Measurements from ENCODE around the gene LILRA5. TPM values are rescaled to one million over a fixed set of nuclear protein-coding genes. Genes with fewer than 3 reads are reported as not detected.
"Not testable (repeated sequence)": the region's sequence is repeated elsewhere in the genome, so short reads cannot be mapped to it uniquely, and the experiment has no call there.

The LILRA5 gene
- under 1 TPM; 0.23 to 0.62 (median 0.31) TPM for polyA plus RNA-seq (ENCODE audit: insufficient read length in 3 of 3)

DNA sequence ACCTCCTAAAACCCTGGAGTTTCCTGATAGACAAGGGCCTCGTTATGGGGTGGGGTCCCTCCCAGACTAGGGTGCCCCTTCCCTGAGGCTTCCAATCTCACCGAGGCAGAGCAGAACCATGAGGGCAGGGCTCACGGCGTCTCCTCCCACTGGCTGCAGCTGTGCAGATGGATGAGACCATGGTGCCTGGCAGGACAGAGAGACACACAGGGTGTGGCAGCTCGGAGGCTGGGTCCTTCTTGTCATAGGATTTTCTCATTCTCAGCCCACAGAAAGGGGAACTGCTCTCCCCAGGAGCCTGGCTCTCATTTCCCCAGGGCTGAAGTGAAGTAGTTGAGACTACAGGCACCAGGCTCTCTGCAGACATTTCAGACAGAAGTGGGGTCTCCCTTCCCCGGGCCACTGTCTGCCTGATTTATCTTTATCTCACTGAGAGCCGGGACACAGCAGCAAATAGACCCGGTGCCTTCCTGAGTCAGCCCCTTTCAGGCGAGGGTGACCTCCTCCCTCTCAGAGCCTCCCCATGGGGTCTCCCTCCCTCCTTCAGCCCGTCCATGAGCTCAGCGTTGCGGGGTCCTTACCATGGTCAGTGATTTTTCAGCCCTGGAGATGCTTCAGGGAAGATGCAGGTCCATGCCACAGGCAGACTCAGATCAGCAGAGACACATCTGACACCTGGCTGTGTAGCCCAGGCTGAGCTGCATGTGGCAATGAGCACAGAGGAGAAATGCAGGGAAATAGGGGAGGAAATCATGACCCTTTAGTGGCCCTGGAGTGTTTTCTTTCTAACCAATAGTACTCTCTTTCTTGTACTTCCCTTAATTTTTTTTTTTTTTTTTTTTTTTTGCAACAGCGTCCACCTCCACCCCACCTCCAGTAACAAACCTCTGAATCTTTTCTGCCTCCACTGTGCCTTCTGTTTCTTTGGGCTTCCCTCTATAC lies at the start of gene LILRA5:
LILRA5 (minus strand) TSS at position 731 of the 942 bp plus-strand sequence; CDS start at position 584, 147 bp downstream.
- no peak for DNase-seq (ENCODE audit: low read depth in 3 of 3, low spot score in 2 of 3)

DNA sequence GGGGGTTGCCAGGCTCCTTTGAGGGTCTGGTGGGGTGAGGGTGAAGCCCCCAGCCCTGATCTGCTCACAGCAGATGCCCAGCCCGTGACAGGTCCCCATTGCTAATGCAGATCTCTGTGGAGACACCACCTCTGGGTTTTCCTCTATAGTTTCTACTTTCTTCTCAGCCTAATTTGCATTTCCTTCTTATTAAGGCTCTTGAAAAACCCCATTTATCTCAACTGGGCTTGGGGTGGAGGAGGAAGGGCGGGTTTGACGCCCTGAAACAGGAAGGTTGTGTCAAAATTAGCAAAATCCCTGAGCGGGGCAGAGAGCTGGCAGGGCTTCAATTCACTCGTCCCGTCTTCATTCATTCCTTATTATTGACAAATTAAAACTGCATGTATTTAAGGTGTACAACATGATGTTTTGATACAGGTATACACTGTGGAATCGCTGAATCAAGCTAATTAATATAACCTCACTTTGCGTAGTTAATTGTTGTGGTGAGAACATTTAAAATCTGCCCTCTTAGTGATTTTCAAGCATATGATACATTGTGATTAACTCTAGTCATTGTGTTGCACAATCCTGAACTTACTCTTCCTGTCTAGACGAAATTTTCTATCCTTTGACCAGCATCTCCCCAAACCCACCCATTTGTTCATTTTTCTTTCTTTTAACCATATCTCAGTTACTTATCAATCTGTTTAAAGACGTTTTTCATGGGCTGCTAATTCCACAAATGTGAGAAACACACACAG lies 48.9 kb upstream of the LILRA5 start:
- not testable (repeated sequence) for DNase-seq (ENCODE audit: low read depth in 3 of 3, low spot score in 2 of 3)

DNA sequence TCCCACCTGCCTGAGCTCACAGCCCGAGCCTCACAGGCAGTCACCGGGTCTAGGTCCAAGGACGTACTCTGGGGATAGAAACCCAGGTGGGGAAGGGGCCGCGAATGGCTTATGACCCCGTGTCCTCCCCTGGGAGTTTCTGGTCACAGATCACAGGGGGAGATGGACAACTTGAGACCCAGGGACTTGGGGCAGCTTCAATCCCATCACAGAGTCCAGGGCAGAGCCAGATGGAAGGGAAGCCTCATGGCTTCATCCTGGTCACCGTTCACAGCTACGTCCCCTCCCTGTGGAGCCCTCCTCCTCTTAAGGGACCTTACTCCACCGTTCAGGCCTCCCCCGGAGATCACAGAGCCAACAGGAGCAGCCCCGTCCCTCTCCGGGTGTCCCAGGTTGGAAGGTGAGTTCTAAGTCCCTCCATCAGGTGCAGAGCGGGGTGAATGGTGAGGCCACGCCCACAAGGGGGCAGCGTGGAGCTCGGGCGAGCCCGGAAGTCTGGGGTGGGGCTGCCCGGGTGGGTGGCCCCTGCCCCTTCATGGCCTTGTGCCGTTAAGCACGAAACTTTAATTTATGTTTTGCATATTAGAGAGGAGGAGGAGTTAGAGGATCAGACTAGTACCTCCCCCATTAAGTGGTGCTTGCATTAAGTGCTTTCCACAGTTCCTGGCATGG lies 46.3 kb upstream of the LILRA5 start:
- not testable (repeated sequence) for DNase-seq (ENCODE audit: low read depth in 3 of 3, low spot score in 2 of 3)

DNA sequence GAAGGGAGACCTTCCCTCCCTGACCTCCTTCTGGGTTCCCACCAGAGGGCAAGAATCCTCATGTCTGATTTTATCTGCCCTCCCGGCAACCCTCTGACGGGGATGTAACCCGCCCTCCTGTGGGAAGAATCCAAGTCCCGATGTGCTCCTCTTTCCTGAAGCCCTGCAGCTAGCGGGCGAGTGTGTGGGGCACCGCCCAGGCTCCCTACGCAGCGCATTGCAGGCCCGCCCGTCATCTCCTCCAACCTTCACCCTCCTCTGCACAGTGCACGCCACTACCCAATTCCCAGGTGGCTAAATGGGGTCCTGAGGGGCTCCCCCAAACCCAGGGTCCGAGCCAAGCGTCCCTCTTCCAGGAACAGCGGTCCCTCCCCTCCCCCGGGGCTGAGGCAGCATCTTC lies 44.4 kb upstream of the LILRA5 start:
- DNase-seq (ENCODE audit: low read depth in 3 of 3, low spot score in 2 of 3): no peak

DNA sequence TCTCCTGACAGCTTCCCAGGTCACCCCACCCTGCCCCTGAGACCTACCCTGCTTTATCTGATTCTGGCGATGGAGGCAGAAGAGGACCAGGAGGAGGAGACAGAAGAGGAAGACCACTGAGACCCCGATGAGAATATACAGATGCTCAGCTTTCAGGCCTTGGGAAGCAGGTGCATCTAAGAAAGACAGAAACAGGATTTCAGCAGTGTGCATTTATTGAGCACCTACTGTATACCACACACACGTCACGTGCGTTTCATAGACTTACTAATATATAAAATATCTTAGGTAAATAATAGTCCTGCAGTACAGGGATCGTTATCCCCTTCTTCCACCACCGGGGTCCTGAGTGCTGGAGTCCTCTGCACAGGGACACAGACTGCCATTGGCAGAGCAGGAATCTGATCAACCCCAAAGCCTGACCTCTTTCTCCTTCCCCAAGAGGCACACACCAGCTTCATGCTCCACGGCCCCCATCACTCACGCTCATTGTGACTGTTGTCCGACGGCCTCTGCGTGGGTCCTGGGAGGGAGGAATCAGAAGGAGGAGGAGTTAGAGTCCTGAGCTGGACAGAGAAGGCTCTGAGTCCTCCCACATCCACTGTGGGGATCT lies 43.6 kb upstream of the LILRA5 start:
- no peak for DNase-seq (ENCODE audit: low read depth in 3 of 3, low spot score in 2 of 3)

DNA sequence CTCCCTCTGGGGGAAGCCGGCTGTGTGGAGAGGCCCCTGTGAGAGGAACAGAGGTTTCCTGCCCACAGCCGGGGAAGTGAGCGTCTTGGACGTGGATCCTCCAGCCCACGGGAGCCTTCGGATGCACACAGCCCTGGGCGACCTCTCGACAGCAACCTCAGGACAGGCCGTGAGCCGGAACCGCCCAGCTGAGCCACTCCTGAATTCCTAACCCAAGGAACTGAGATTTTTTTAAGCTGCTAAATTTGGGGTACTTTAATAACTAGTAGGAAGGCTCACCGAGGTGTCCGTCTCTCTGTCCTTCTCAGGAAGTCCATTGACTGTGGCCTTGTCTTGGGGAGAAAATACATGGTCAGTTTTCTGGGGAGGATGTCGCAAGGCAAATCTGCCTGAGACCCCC lies 42.7 kb upstream of the LILRA5 start:
- DNase-seq (ENCODE audit: low read depth in 3 of 3, low spot score in 2 of 3): no peak

DNA sequence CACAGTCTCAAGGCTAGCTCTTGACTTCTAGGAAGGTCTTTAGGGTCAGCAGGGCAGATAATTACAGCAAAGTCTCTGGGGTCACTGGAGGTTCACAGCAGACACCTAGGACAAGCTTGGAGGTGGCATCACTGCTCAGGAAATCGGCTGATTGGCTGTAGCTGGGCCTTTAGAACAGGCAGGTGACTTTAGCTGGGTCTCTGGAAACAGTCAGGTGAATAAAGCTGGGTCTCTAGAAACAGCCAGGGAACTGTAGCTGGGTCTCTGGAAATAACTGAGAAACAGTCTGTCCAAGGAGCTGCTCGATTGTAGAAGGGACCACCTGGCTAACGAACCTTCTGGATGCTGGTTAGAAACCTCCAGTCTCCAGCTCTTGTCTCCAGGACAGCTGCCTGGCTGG lies 41.8 kb upstream of the LILRA5 start:
- no peak for DNase-seq (ENCODE audit: low read depth in 3 of 3, low spot score in 2 of 3)

DNA sequence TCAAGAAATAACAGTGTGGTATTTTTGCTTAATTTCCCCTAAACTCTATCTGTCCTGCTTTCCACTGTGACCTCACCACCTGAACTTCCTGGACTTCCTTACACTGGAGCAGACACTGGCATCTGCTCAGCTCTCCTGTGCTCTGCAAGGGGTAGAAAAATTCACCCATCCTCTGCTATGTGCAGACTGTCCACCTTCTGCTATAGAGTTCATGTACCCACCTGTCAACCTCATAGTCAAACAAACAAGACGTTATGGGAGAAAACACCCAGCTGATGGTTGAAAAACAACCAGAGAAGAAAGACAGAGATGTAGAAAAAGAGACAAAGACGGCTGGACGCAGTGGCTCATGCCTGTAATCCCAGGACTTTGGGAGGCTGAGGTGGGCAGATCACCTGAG lies 39.6 kb upstream of the LILRA5 start:
- no peak for DNase-seq (ENCODE audit: low read depth in 3 of 3, low spot score in 2 of 3)

DNA sequence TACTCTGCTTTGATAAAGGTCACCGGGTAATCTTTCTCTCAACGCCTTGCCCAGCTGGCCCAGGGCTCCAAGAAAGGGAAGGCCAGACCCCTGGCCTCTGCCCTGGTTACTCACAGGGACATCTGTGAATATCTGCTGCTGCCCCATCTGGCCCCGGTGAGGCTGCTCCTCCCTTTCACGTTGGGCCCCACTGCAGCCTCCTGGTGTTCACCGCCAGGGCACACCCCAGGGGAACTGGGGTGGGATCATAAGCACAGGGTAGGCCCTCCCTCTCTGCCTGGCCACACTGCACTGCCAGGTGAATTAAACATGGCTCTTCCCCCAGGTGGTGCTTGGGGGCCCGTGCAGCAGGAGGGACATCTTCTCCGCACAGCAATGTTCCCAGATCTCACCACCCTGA lies 39.1 kb upstream of the LILRA5 start:
- DNase-seq (ENCODE audit: low read depth in 3 of 3, low spot score in 2 of 3): no peak

DNA sequence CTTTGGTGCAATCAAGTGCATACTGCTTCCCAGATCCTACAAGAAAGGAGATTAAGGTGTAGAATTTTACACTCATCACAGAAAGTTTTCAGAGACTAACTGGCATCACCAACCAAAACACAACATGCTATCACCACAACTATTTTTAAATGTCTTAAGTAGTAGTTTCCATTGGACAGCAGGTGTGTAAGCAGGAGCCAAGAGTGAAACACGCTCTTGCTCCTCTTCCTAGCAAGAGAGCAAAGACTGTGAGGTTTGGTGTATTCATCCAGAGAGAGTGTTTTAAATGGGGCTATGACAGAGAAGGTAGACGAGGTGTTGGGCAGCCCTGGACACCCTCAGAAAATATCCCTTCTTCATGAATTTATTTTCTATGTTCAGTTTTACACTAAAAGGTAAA lies 38.5 kb upstream of the LILRA5 start:
- DNase-seq (ENCODE audit: low read depth in 3 of 3, low spot score in 2 of 3): no peak

DNA sequence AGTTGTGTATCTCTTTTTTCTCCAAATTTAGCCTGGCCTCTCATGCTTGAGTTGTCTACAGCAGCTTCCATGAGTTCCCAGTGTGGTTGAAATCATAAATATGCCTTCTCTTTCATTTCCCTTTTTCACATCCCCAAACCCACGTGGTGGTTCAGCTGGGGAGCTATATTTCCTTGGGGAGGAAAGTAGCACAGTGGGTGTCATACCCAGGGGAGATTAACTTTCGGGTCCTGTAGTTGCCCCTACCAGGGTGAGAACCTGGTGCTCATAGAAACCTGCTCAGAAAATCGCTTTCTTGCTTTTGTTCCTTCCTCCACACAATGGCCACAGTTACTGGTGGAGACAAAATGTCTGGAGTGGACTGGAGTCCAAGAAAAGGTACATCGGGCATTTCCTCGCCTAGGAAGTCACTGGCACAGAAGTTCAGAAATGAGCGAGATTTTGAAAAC lies 33.0 kb upstream of the LILRA5 start:
- DNase-seq (ENCODE audit: low read depth in 3 of 3, low spot score in 2 of 3): no peak

DNA sequence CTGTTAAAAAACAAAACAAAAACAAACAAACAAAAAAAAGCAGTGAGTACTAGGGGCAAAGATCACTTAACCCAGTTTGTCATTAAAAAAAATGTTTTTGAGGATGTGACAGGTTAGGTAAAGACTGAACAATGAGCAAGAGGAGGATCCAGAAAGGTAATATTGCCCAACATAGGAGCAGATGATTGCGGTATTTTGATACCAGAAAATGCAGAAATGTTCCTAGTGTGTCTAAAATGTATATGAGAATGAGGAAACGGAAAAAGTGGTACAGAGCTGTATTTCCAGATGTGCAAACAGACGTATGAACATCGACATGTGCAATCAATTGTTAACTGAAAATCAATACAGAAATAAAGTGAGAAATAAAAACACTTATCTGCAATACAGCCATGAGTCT lies 30.9 kb upstream of the LILRA5 start:
- DNase-seq (ENCODE audit: low read depth in 3 of 3, low spot score in 2 of 3): no peak

DNA sequence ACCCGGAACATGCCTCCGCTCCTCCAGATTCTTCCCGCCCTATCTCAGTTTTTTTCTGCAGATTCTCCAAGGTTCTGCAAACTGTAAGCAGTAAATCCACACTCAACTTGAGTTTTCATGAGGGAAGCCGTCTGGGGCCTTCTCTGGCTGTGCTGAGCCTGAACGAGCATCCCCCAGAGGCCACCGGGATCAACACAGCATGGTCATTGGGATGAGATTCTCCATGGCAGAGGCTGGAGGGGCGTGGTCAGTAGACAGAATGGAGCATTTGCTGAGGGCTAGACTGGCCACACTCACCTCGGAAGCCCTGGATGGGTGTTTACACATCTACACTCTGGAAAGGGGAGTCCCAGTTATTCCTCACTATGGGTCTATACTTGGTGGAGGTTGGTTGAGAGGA lies 28.3 kb upstream of the LILRA5 start:
- DNase-seq (ENCODE audit: low read depth in 3 of 3, low spot score in 2 of 3): no peak

DNA sequence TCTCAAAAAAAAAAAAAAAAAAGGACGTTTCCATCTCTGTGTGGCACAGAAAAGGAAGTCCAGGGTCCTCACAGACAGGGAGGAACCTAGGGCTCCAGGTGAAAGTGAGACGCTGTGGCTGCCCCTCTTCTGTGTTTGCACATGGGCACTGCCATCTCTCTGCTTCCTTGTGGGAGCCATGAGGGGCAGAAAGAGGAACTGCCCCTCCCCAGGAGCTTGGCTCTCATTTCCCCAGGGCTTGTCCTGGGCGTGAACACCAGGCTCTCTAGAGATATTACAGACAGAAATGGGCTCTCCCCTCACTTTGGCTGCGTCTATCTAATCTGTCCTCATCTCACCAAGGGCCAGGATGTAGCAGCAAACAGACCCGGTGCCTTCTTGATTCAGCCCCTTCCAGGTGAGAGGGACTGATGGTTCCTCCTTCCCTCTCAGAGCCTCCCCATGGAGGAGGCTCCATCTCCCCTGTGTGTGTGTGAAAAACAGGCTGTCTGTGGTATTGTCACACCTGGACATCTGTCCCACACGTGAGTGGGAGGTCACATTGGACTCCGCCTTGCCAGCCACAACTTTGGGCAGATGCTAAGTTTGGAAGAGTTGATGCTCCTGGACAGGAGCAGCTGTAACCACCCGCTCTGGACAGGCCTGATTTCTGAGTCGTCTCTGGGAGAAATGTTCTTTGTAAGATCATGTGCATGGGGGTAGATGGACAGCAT lies 26.8 kb upstream of the LILRA5 start:
- no peak for DNase-seq (ENCODE audit: low read depth in 3 of 3, low spot score in 2 of 3)

DNA sequence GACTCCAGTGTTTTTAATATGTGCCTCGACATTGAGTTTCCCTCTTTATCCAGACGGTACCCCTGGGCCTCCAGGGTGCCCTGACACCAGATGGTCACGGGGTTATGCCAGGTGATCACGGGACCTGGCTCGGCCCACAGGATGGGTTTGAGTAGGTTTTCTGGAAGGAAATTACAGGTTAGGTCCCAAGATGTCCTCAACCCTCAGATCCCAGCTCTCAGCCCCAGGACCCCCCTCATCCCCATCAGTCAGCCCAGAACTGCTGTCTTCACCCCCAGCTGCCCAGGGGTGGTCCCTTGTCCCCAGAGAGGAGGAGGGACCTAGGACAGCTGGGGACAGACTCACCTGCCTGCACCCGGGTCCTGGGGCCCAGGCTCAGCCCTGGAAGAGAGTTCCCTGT lies 25.6 kb upstream of the LILRA5 start:
- no peak for DNase-seq (ENCODE audit: low read depth in 3 of 3, low spot score in 2 of 3)

DNA sequence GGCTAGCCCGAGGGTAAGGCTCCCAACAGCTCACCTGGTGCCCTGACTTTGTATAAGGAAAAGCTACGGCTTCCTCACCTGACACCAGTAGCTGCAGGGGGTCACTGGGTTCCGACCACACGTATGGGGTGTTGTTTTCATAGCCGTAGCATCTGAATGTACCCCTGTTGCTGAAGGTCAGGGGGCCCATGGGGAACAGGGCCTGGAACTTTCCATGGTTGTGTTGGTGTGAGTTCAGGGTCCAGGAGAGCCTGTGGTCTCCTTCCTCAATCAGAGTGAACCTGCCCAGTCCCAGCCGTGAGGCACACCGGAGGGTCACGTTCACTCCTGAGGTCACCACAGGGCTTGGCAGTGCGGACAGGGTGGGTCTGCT lies 24.9 kb upstream of the LILRA5 start:
- no peak for DNase-seq (ENCODE audit: low read depth in 3 of 3, low spot score in 2 of 3)

DNA sequence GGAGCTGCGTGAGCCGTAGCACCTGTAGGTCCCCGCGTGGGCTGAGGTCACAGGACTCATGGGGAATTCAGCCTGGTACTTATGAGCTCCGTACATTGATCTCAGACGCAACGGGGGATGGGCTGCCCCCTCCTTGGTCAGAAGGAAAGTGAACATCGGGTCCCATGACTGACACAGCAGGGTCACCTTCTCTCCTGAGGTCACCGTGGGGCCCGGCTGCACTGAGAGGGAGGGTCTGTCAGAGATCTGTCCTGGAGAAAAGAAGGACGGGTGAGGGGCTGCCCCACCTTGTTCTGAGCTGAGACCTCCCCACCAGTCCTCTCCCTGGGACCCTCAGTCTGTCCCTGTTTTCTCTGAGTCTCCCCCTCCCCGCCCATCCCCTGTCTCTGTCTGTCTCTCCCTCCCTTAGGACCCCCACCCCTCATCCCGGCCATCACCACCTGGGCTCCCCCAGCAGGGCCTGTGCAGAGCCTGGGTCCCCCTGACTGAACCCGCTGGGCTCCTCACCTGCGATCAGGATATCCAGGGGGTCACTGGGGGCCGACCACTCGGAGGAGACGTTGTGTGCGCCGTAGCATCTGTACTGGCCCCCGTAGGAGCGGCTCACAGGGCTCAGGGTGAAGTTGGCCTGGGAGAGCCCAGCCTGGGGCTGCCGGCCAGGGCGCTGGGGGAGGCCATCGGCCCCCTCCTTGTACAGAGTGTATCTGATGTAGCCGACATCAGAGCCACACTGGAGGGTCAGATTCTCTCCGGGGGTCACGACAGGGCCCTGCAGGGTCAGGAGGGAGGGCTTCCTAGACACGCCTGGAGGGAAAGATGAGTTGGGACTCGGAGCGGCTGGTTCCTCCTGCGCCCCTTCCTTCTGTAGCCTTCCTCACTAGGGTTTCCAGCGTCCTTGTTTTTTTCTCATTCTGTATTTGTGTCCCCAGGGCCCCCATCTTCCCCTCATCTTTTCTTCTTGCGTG lies 24.2 kb upstream of the LILRA5 start:
- DNase-seq (ENCODE audit: low read depth in 3 of 3, low spot score in 2 of 3): no peak

DNA sequence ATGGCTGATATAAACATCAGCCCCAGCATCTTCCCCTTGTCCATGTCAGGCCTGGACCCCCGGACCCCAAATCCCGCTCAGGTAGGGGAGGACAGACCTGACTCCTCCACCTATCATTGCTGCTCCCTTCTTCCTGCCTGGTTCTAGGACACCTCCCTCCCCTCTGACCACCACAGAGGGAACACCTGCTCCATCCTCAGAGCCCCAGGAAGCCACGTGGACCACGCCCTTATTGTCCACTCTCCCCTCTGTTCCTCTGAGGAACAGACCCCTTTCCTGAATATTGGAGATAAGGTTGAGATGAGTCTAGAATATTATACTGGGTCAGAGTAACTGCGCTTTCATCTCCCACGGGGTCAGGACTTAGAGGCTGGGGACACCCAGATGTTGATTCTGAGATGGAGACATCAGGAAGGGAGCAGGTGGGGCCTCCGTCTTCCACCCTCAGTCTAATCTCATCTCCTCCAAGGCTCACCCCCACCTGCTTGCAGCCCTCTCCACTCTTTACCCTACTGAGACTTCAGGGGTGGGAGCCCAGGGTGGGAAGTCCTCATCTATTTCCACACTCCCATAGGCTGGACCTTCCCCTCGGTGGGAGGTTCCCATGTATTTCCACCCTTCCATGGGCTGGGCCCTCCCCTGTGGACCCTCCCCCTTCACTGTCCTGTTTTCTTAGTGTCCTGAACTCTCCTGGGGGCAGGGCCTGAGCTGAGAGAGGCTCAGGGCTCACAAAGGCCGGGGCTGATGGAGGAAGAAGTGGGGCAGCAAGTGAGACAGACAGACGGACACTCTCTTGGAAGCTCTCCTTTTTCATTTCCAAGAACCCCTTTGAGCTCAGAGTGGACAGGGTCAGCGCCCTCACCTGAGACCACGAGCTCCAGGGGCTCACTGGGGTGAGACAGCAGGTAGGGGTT lies 23.3 kb upstream of the LILRA5 start:
- no peak for DNase-seq (ENCODE audit: low read depth in 3 of 3, low spot score in 2 of 3)
